Measurements from ENCODE around the gene ZDHHC8. TPM values are rescaled to one million over a fixed set of nuclear protein-coding genes. Genes with fewer than 3 reads are reported as not detected.

The ZDHHC8 gene
- total RNA-seq, 1 donor = 12.7 TPM

GRCh38 chr22:20099099-20099711 lies 32.4 kb upstream of the ZDHHC8 start:
- no peak for DNase-seq (ENCODE audit: low read depth)
- no peak overlapping the region for H3K4me3 ChIP-seq (ENCODE audit: low read depth, low read length)
- TF ChIP-seq CTCF (IDR thresholded peaks at IDR 0.05; ENCODE audit: insufficient read depth, low read length) = no peak

GRCh38 chr22:20101638-20102037 lies 30.0 kb upstream of the ZDHHC8 start:
- no peak for TF ChIP-seq CTCF (IDR thresholded peaks at IDR 0.05; ENCODE audit: insufficient read depth, low read length)
- DNase-seq (ENCODE audit: low read depth) = no peak
- H3K4me3 ChIP-seq (ENCODE audit: low read depth, low read length) = no peak overlapping the region

- no peak for TF ChIP-seq CTCF (IDR thresholded peaks at IDR 0.05; ENCODE audit: insufficient read depth, low read length)
- DNase-seq (ENCODE audit: low read depth) = no peak
- H3K4me3 ChIP-seq (ENCODE audit: low read depth, low read length) = no peak overlapping the region
Measured at GRCh38 chr22:20102203-20102780, 29.3 kb upstream of the ZDHHC8 start.

GRCh38 chr22:20105456-20106204 lies 26.0 kb upstream of the ZDHHC8 start:
- TF ChIP-seq CTCF (IDR thresholded peaks at IDR 0.05; ENCODE audit: insufficient read depth, low read length) = no peak
- no peak overlapping the region for H3K4me3 ChIP-seq (ENCODE audit: low read depth, low read length)
- no peak for DNase-seq (ENCODE audit: low read depth)

GRCh38 chr22:20106205-20106848 lies 25.3 kb upstream of the ZDHHC8 start:
- H3K4me3 ChIP-seq (ENCODE audit: low read depth, low read length) = no peak overlapping the region
- DNase-seq (ENCODE audit: low read depth) = no peak
- no peak for TF ChIP-seq CTCF (IDR thresholded peaks at IDR 0.05; ENCODE audit: insufficient read depth, low read length)

- no peak for TF ChIP-seq CTCF (IDR thresholded peaks at IDR 0.05; ENCODE audit: insufficient read depth, low read length)
- no peak overlapping the region for H3K4me3 ChIP-seq (ENCODE audit: low read depth, low read length)
- no peak for DNase-seq (ENCODE audit: low read depth)
Measured at GRCh38 chr22:20106849-20107237, 24.8 kb upstream of the ZDHHC8 start.

Measured in fibroblast of the aortic adventitia (primary cell).